Activated CD4-positive, alpha-beta T cell treated with anti-CD3 and anti-CD28 coated beads for 24 hours (primary cell): ENCODE data around the gene PAOX.
A peak's percentile ranks its signal among the peaks of the same experiment; 100 is the strongest.

Experiments used
- DNase-seq, 2 donors: peaks; one replicate each; pipeline ENCODE4 v3.0.0-alpha.2; 2020; ENCODE audit warnings: low read depth in 2 of 2

The PAOX gene

DNA sequence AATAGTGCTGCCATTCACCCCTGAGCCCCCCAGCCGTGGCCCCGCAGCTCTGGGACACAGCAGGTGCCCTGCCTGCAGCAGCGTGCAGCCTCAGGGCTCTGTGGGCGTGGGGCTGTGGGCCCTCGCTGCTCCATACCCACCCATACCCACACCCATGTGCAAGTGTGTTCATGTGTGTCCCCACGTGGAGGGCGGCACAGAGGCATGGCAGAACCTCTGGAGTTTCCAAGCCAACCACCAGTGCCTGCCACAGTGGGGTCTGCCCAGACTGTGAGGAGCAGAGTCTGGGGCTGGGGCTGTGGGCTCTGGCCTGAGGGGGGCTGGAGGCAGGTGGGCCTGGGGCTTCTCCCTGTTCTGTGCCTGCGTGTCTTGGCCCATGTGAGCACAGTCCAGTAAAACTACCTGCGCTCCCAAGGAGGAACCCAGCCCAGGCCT is 29.5 kb upstream of the PAOX start:
- no peak for DNase-seq

DNA sequence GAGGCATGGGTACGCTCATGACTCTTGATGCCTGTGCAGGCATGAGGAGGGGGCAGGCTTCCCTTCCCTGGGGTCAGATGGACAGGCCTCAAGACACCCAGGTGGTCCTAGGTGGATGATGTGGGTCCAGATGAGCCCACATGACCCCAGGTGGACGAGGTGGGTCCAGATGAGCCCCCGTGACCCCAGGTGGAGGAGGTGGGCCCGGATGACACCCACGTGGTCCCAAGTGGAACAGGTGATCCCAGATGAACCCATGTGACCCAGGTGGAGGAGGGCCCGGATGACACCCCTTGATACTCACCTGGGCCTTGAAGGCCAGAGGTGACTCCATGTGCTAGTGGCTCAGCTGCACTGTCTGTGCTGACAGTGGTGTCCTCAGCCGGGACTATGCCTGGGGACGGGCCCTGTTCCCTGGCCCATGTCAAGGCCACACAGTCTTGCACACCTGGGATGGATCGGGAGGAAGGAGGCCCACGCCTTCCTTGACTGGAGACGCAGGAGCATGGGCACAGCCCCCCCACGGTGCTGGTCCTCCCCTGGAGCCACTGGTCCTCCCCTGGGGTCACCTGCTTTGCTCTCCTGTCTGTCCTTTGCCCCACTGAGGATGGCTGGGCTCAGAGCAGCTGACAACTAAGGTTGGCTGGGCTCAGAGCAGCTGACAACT is 28.6 kb upstream of the PAOX start:
- DNase-seq: no peak

DNA sequence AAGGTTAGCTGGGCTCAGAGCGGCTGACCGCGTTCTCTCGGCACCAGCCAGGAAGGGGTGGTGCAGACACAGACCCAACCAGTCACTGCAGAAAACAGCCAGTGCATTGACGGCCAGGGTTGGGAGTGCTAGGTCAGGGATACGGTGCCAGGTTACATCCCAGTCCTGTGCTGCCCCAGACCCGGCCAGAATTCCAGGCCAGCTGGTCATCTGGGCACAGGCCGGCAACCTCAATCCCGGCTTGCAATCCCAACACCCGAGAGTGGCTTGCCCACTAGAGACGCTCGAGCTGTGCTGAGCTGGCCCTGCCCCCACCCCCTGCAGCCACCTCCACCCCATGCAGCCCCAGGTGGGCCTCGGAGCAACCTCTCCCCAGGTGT is 28.1 kb upstream of the PAOX start:
- DNase-seq: no peak

DNA sequence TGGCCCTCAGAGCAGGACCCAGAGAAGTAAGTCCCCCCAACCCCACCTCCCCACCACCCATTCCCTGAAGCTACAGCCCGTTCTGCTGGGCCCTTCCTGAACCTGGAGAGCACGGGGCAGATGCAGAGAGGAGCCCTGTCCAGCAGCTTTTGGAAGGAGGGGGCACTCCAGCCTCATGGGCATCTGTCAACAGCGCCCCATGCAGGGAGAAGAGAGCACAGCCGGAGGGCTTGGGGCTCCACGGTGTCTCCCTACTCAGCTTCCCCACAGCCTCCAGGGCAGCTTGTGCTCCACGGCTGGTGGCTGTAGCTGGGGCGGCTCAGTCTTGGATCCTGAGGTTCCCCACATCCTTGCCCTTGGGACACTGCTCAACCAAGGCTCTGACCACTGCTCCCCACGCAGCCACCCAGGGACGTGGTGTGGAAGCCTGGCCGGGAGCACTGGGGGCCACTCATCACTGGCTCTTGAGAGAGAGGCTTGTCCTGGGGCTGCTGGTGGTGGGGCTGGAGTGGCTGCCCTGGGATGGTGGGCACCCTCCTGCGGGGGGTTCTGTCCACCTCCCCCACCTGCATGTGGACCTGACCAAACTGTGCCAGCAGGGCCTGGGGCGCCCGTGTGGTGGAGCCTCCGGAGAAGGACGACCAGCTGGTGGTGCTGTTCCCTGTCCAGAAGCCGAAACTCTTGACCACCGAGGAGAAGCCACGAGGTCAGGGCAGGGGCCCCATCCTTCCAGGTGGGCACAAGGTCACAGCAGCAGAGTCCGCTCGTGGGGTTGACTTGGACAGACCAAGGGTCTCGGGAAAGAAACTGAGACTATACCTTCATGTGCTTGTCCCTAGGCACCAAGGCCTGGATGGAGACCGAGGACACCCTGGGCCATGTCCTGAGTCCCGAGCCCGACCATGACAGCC is 27.4 kb upstream of the PAOX start:
- no peak for DNase-seq

DNA sequence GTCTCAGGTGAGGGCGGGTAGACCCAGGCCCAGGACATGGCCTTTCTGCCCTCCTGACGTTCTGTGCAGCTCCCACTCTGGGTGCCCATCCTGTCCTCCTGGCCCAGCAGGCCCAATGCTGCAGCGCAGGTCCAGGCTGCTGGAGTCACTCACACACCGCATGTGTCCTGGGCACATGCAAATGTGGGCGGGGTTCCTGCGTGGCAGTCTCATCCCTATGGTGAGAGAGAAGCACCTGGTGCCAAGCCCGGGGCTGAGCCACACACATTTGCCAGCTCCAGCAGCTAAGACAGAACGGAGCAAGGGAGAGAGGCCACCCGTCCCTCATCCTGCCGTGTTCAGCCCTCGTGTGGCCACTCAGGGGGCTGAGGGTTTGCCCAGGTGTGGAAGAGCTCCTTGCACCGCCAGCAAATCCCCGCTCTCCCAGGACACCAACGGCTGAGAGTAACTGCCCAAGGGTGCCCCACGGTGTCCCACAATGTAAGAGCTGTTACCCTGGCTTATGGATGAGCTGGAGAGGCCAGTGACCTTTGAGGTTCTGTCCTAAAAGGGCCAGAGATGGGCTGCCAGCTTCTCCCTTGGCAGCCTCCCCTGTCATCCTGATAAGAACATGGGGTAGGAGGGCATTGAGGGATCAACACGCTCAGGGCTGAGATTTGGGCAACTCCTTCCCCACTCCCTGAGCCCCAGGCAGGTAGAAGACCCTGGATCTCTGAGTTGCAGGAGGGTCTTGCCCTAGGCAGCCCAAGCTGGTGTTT is 25.7 kb upstream of the PAOX start:
- no peak for DNase-seq

DNA sequence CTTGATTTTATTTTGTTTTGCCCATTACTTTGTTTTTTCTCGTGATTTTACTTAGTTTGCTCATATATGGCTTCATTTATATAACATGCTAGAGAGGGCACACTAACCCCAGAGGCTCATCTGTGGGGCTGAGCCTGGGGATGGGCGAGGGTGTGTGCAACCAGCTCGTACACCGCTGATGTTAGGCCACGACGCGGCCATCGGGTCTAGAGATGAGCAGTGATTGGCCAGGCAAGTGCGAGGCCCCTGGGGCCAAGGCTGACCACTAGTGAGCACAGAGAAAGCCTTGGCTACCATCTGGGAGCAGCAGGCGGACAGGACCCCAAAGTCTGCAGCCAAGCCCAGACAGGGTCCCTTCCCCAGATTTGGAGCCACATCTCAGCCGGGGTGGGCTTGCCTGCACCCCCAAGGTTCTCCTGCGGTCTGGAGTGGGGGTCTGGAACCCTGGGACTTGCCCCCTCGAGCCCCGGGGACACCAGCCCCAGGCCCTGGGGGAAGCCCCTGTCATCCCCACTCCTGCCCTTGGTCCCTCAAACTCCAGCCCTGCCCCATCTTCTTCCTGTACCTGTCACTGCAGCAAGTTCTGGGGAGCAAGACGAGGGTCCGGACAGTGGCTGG is 25.0 kb upstream of the PAOX start:
- no peak for DNase-seq

DNA sequence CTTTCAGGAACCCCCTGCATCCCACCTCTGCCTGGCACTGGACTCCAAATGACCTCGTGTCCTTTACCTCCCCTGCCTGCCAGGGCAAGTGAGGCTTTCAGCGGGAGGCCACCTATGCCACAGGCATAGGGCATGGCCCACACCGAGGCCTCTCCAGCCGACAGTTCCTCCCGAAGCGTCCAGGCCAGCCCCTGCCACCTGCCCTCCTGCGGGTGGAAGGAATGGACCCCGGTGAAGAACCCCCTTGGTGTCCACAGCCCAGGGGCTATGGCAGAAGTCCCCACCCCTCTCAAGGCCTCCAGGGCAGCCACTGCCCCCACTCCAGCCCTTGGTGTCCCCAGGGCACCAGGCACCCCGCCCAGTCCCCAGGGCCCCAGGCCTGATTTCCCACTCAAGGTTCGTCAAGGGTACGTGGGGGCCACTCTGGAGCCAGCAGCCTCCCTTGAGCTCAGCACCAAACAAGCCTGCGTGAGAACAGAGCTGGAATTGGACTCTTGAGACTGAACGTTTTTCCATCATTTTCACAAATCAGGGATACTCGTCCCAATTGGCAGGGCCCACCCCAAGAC is 24.3 kb upstream of the PAOX start:
- DNase-seq: no peak

DNA sequence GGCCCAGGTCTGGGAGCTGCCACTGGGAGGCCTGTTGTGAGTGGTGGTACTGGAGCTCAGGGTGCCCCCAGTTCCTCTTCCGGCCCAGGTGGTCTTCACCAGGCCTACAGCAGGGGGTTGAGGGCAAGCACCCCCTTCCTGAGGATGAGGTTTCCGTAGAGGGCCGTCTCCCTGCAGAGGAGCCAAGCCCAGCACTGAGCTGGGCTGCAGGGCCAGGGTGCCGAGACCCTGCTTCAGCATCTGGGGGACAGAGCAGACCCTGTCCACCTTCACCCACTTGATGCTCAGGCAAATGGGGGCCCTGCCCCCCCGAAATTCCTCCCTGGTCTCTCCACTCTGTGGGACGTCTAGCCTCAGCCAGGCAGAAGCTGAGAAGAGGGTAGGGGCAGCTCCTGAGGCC is 23.8 kb upstream of the PAOX start:
- no peak for DNase-seq

DNA sequence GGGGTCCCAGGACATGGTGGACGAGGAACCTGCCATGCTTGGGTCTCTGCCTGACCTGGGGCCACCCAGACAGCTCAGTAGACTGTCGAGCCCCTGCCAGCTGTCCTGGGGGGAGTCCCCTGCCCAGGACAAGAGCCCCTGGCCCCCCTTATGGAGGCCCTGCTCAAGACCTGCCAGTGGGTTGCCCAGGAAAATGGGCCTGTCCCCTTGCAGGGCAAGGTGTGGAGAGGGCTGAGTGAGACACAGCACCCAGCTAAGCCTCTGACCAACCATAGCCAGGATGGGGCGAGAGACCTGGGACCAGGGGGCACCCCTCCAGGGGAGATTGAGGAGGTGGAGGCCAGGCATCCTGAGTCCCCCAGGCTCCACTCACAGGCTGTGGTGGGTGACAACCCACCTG is 23.1 kb upstream of the PAOX start:
- DNase-seq: no peak

DNA sequence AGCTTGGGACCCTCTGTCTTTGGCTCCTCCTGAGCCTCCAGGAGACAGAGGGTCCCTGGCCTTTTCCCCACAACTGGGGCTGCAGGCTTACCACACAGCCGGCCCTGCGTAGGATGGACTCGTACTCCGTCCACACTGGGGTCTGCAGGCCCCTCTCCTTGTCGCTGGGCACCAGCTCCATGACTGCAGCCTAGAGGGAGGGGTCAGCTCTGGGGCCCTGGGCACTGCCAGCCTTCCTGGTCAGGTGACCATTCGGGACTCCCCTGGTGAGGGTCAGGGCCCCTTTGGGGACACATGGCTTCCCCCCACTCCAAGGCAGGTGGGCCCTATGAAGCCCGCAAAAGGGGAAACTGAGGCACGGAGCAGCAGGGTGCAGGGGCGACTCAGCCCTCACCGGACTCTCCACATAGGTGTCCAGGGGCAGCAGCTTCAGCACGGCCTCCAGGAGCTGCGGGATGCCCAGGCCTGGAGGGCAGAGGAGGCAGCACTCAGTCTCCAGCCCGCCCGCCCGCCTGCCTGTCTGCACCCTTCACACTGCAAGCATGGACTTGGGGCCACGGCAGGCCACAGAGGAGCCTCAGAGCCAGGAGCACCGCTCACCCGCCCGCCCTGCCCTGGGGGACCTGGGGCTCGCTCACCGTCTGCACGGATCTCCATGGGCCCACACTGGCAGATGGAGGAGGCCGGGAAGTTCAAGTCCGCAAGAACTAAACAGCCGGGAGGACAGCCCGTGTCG is 22.3 kb upstream of the PAOX start:
- no peak for DNase-seq

DNA sequence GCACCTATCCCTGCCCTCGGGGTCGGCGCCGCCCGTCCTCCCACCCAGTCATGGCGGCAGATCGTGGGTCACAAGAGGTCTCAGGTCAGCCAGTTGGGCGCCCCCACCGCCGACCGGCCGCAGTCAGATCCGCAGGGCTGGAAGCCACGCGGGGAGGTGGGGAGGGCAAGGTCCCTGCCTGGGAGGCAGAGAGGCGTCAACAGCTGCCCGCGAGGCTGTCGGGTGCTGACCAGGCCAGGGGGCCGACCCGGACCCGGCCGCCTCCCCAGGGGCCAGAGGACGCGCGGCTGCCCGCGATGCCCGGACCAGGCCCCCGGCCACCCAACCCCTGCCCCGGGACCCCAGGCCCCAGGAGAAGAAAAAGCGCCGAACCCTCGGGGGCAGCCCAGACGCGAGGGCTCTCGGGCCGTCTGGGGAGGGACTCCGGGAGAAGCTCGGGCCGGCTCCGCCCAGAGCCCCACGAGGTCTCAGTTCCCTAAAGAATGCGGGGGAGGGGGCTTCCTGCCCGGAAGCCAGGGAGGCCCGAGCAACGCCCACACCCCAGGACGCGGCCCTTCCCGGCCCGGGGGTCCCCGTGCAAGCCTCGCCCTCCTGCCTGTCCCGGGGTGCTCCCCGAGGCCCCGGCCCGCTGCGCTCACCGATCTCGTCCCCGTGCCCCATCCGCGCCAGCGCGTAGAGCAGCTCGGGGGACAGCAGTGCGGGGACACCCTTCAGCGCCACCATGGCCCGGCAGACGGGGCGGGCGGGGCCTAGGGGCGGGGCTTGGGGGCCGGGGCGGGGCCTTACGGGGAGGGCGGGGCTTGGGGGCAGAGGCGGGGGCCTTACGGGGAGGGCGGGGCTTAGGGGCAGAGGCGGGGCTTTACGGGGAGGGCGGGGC is 21.5 kb upstream of the PAOX start, which contains the start of gene FUOM:
TSS of gene FUOM (minus strand) at position 735 of the 877 bp plus-strand sequence. CDS start at position 723, 12 bp downstream.
- peak; percentile 58 to 59 for DNase-seq

DNA sequence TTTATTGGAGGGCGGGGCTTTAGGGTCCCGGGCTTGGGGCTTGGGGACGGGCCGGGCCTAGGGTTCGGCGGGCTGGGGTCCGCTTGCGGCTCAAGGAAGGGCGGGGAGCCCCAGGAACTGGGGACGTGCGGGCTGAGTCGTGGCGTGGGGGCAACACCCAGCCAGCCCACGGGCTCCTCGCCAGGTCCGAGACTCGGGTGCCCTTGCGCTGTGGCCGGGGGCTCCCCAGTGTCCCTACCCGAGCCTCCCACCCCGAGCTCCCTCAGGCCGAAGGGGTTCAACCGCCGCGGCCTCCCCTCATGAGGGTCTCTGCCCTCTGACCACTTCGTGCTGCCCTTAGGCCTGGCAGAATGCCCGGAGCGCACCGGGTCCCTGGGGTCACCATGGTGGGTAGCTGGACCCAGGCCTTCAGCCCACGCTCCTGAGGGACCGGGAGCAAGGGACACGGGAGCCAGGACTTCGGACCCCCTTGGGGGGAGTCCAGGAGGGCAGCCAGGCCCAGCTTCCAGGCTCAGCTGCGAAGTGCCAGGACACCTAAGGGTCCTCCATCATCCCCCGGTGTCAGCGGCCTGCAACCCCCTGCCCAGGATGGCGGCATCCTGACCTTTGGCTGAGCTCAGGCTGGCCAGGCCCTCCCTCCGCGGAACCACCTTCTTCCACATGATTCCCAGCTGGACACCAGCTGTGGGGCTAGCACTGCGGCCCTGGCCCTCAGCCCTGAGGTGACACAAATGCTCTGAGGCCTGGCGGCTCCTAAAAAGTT is 20.7 kb upstream of the PAOX start:
- DNase-seq: no peak

DNA sequence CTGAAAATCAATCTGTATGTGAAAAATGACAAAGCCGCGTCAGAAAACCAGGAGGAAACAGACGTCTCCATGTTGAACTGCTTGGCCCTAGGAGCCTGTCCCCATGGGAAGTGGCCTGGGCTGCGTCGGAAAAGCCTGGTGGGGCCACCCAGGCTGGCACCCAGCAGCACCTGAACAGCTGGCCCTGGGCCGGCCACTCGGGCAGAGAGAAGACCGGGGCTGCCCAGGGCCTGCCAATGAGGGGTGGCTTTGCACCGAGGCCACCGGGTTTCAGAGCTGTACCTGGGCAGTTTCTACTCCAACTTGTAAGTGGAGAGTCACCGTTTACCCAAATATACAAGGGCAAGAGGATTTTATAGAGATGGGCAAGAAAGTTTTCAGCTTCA is 20.1 kb upstream of the PAOX start:
- no peak for DNase-seq

DNA sequence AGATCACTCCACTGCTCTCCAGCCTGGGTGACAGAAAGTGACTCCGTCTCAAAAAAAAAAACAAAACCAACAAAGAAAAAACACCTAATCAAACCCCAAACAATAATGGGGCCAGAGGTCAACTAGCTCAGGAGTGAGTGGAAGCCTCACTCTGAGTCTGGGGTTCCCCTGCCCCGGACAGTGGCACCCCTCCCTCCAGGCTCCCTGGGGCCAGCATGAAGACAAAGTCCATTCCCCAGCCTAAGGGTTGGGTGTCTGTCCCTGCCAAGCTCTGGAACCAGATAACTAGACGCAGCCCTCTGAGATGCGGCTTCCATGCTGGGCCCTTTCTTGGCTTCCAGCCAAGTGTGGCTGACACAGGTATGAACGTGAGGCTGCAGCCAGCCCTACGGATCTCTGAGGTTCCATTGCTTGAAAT is 19.5 kb upstream of the PAOX start:
- DNase-seq: no peak

DNA sequence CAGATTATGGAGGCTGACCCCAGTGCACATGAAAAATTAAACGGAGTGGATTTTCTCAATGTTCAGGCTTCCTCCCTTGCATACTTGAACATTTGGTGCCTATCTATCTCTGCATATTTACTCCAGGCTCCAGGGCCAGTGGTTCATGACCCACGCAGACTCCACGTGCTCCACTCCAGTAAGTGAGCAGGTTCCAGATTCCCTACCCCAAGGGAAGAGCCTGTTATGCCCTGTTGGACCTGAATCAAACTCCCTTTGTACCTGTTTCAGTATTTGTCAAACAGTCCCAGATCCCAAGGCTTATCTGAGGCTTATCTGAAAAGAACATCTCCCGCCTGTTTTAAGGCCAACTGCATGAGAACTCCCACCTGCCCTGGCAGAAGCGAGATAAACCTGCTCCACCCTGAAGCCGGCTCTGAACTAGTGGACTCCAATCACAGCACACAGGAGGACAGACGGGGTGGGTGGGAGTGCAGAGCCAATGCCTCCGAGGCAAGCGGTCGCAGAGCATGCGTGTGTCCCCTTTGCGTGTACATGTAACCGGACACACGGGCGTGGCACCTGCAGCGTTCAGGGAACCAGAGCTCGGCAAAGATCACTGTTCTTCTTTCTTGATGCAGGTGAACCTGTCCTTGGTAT is 19.0 kb upstream of the PAOX start:
- no peak for DNase-seq

DNA sequence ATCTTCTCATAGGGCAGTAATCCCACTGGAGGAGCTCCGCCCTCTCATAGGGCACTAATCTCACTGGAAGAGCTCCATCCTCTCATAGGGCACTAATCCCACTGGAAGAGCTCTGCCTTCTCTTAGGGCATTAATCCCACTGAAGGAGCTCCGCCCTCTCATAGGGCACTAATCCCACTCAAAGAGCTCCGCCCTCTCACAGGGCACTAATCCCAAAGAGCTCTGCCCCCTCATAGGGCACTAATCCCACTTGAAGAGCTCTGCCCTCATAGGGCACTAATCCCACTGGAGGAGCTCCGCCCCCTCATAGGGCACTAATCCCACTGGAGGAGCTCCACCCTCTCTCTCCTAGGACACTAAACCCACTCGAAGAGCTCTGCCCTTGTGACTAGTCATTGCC is 17.8 kb upstream of the PAOX start:
- no peak for DNase-seq

DNA sequence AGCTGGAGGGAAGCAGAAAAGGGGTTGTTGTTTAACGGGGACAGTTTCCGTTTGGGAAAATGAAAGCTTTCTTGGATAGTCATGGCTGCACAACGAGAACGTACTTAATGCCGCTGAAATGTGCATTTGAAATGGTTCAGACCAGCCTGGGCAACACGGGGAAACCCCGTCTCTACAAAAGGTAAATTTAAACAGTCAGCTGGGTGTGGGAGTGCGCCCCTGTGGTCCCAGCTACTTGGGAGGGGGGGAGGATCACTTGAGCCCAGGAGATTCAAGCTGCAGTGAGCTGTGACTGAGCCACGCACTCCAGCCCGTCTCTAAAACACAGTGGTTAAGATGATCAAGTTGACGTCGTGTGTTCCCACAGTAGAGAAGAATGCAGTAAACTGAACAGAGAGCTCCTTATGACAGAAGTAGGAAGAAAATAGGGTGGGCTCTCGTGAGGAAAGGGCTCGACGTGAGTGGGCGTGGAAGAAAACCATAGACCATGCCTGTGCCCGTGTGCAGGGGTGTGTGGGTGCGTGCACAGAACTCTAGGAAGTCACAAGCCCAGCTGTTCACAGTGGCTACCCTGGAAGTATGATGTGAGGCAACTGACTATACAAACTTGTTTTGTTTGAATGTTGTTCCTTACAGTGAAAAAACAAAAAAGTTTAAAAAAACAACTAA is 17.2 kb upstream of the PAOX start:
- DNase-seq: no peak

DNA sequence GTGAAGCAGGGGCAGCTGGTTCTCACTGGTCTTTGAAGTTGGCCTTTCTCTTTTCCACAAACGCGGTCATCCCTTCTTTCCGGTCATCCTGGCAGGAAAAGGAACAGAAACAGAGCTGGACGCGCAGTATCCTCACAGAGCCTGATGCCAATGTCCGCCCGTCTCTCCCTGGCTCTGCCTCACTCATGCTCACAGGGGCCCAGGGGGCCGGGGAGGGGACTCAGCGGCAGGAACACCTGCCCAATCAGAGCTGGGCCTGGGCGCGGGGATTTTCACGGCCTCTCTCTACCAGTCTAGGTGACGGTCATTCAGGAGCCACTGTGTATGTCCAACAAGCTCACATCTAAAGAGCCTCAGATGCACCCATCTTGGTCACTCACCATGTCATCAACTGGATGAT is 16.2 kb upstream of the PAOX start:
- DNase-seq: no peak
